Panc1 (cell line): Measurements from ENCODE around the gene CTDSP2. TPM values are rescaled to one million over a fixed set of nuclear protein-coding genes. Genes with fewer than 3 reads are reported as not detected.

Source experiments
- ATAC-seq: fragments of 200-7000 bp; cut with Tn5 transposase; 2 replicates; pipeline ENCODE4 v1.9.1; 2020; ENCODE audit warnings: mild to moderate bottlenecking, moderate library complexity
- BruUV-seq: library from RNA; stranded (reverse); fragments of 400-500 nt; replicated peaks from 2 replicates; lab custom pipeline; 2021; lab: Mats Ljungman, UMichigan
- CTCF ChIA-PET: fragments of 300-600 bp; sonication (Branson Sonifier 250); formaldehyde crosslinking; loops from one replicate; lab custom pipeline; 2022; ENCODE audit warnings: antibody characterized with exemption; lab: Charles Lee
- POLR2A ChIA-PET: fragments of 300-600 bp; sonication (Branson Sonifier 250); formaldehyde crosslinking; loops from one replicate; lab custom pipeline; 2022; ENCODE audit warnings: antibody characterized with exemption; lab: Charles Lee
- DNase-seq: peaks from one replicate; pipeline ENCODE4 v3.0.0-alpha.2; 2010; ENCODE audit warnings: low read depth, low spot score
- H3K27ac ChIP-seq: 2 replicates; pipeline ENCODE4 v1.5.1; 2011; ENCODE audit warnings: mild to moderate bottlenecking, low read length, inconsistent platforms
- H3K27me3 ChIP-seq: fragments of 200-500 bp; sonication (Bioruptor generic); 2 replicates; pipeline ENCODE4 v1.6.0; 2014; ENCODE audit warnings: low read length, inconsistent platforms; ENCODE audit not compliant: control insufficient read depth, insufficient read depth
- H3K36me3 ChIP-seq: fragments of 200-500 bp; sonication (Bioruptor generic); 2 replicates; pipeline ENCODE4 v1.5.1; 2014; ENCODE audit warnings: inconsistent platforms, mild to moderate bottlenecking, low read length, moderate library complexity; ENCODE audit not compliant: control insufficient read depth, insufficient read depth
- H3K4me1 ChIP-seq: 2 replicates; pipeline ENCODE4 v1.5.1; 2011; ENCODE audit warnings: inconsistent platforms, mild to moderate bottlenecking, low read length, moderate library complexity; ENCODE audit not compliant: control insufficient read depth, insufficient read depth
- H3K4me3 ChIP-seq, 2 experiments: 2 replicates each; pipeline ENCODE4 v1.5.1; 2011 to 2012; ENCODE audit warnings: low read depth in 2 of 2, low read length in 2 of 2, mild to moderate bottlenecking in 2 of 2, inconsistent platforms in 1 of 2, moderate library complexity in 1 of 2
- H3K9me3 ChIP-seq: fragments of 200-500 bp; sonication (Bioruptor generic); 2 replicates; pipeline ENCODE4 v1.5.1; 2014; ENCODE audit warnings: low read depth, mild to moderate bottlenecking, inconsistent platforms, low read length, moderate library complexity; ENCODE audit not compliant: control insufficient read depth, insufficient read depth
- CTCF ChIP-seq: fragments of 450-650 bp; IDR thresholded peaks from 2 replicates; pipeline ENCODE4 v1.5.1; 2017; ENCODE audit warnings: mild to moderate bottlenecking
- POLR2AphosphoS5 ChIP-seq: IDR thresholded peaks from 2 replicates; pipeline ENCODE4 v1.6.1; 2012; ENCODE audit warnings: mild to moderate bottlenecking, low read depth, low read length, moderate library complexity
- REST ChIP-seq, 2 experiments: IDR thresholded peaks; 2 replicates each; pipeline ENCODE4 v1.6.1; 2011 to 2012; ENCODE audit warnings: low read depth in 2 of 2, control low read depth in 1 of 2, low read length in 1 of 2, mild to moderate bottlenecking in 1 of 2, moderate library complexity in 1 of 2; ENCODE audit not compliant: insufficient read depth in 1 of 2
- SIN3A ChIP-seq: IDR thresholded peaks from 2 replicates; pipeline ENCODE4 v1.6.1; 2012; ENCODE audit warnings: low read depth, mild to moderate bottlenecking, low read length, moderate library complexity, borderline replicate concordance; ENCODE audit not compliant: insufficient read depth
- TCF7L2 ChIP-seq: IDR thresholded peaks from 2 replicates; pipeline ENCODE4 v1.6.1; 2011; ENCODE audit warnings: mild to moderate bottlenecking, low read depth, low read length, inconsistent platforms
- in situ Hi-C: cut with HindIII; loops from 2 replicates; pipeline ENCODE4 v1.10.0; 2016; ENCODE audit warnings: low sequenced_read_pairs, low pct_unique_long_range_greater_than_20kb
- intact Hi-C: fragments of 100-400 bp; cut with micrococcal nuclease; formaldehyde crosslinking; loops from one replicate; pipeline ENCODE4 v1.10.0; 2022; ENCODE audit not compliant: unreplicated experiment
- total RNA-seq: library from RNA; stranded (reverse); gene quantifications from one replicate; pipeline ENCODE4 v1.2.1, GENCODE V29; 2021; ENCODE audit not compliant: unreplicated experiment

The CTDSP2 gene
- total RNA-seq, 1 experiment from 2014 or later: 120 TPM

GRCh38 chr12:57886542-57886941 lies 40.0 kb upstream of the CTDSP2 start:
- ATAC-seq: peak; percentile 6; the same call in 1 of the 2 replicates
- no peak for DNase-seq
- Histone ChIP-seq H3K27me3 (no peaks in the 10 kb centered on the region), H3K4me3 (no peak overlapping the region), H3K9me3 (no peaks in the 10 kb centered on the region), H3K4me1 (peaks cover 47% of the 10 kb centered on the region), H3K27ac (peak overlapping the region; percentile 89), H3K36me3 (no peaks in the 10 kb centered on the region)
- ChIA-PET CTCF (no interaction called here), POLR2A (no interaction called here)
- intact Hi-C loops (no loop called here), in situ Hi-C loops (no loop called here)
- TF ChIP-seq TCF7L2 (no peak), SIN3A (no peak), CTCF (no peak), REST (IDR thresholded peaks at IDR 0.05; ENCODE audit: insufficient read depth in 1 of 2, low read depth in 2 of 2, low read length in 1 of 2) (no peak)
- no TSS peak for BruUV-seq

GRCh38 chr12:57885207-57885606 lies 38.7 kb upstream of the CTDSP2 start:
- DNase-seq (no peak), ATAC-seq (no peak)
- in situ Hi-C loops (no loop called here), intact Hi-C loops (no loop called here)
- TF ChIP-seq SIN3A (no peak), TCF7L2 (no peak), POLR2AphosphoS5 (no peak), CTCF (no peak), REST (IDR thresholded peaks at IDR 0.05; ENCODE audit: insufficient read depth in 1 of 2, low read depth in 2 of 2, low read length in 1 of 2) (no peak)
- peaks cover 39% of the 10 kb centered on the region for H3K4me1 ChIP-seq
- no peak overlapping the region for H3K4me3 ChIP-seq
- ChIA-PET CTCF (no interaction called here), POLR2A (interaction anchor here (0.7 kb wide), 1 partner anchor 35 kb away, joined by 6 read pairs; no protein-coding TSS in a partner anchor)
- no peak overlapping the region for H3K27ac ChIP-seq
- no TSS peak for BruUV-seq
- H3K9me3 ChIP-seq: no peaks in the 10 kb centered on the region
- H3K27me3 ChIP-seq: no peaks in the 10 kb centered on the region
- H3K36me3 ChIP-seq: no peaks in the 10 kb centered on the region
